Brain microvascular endothelial cell (primary cell): Measurements from ENCODE around the gene NFIX.

Experiments used
- DNase-seq: peaks from one replicate; pipeline ENCODE4 v3.0.0-alpha.2; 2020
- H3K27ac ChIP-seq: fragments of 250-450 bp; sonication (Bioruptor Pico); 2 replicates; pipeline ENCODE4 v1.5.1; 2020; ENCODE audit warnings: mild to moderate bottlenecking, moderate library complexity
- H3K27me3 ChIP-seq: fragments of 250-450 bp; sonication (Bioruptor Pico); replicated peaks from 2 replicates; pipeline ENCODE4 v1.5.1; 2020; ENCODE audit warnings: mild to moderate bottlenecking
- H3K36me3 ChIP-seq: fragments of 250-450 bp; sonication (Bioruptor Pico); replicated peaks from 2 replicates; pipeline ENCODE4 v1.5.1; 2020; ENCODE audit warnings: mild to moderate bottlenecking
- H3K4me3 ChIP-seq: 2 replicates; pipeline ENCODE4 v1.5.1; 2011; ENCODE audit warnings: low read depth, mild to moderate bottlenecking, control low read depth, low read length, moderate library complexity
- in situ Hi-C: cut with HindIII; loops from 2 replicates; pipeline ENCODE4 v1.10.0; 2017; ENCODE audit warnings: low sequenced_read_pairs, low pct_ligation_motif_present
- TF ChIP-seq, protein P1 (sequence below): IDR thresholded peaks from 2 replicates; pipeline ENCODE4 v1.5.1; 2011; ENCODE audit warnings: low read depth, mild to moderate bottlenecking, moderate library complexity, low read length, control low read depth, inconsistent platforms; ENCODE audit errors: missing control alignments

The NFIX gene

DNA sequence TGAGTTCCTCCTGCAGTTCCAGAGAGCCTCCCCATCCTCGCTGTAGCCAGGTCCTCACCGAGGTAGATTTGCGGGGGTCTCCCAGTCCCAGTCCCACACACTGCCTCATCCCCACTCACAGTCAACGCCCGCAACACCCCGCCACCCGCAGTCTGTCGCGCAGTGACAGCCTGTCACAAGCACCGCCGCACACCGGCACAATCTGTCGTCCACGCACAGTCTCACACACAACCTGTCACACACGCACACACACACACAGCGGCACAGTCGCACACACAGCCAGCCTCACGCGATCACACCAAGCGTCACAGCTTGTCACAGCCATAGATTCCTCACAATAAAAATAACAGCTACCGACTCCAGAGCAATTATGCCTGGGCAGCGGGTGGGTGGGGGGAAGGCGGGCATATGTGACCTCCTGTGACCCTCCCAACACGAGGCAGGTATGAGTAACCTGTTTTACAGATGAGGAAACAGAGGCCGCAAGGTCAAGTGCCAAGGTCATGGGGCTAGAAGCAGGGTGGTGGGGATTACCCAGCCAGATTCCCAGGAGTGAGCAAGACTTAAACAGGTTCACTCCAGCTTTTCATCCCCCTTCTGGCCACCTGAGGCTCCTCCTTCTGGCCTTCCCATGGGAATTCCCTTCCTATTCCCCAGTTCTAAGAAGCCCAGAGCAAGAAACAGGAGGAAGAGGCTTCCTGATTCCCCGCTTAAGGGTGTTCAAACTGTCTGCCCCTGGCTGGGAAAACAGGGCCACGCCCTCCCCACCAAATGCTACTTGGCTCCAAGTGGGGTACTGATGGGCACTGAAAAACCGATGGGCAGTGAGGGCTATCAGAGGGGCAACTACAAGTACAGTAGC lies 13.9 kb downstream of the NFIX start:
- Histone ChIP-seq H3K27me3 (peaks cover 22% of the 10 kb centered on the region), H3K36me3 (no peaks in the 10 kb centered on the region), H3K27ac (no peak overlapping the region), H3K4me3 (no peak overlapping the region)
- TF ChIP-seq, protein P1, sequence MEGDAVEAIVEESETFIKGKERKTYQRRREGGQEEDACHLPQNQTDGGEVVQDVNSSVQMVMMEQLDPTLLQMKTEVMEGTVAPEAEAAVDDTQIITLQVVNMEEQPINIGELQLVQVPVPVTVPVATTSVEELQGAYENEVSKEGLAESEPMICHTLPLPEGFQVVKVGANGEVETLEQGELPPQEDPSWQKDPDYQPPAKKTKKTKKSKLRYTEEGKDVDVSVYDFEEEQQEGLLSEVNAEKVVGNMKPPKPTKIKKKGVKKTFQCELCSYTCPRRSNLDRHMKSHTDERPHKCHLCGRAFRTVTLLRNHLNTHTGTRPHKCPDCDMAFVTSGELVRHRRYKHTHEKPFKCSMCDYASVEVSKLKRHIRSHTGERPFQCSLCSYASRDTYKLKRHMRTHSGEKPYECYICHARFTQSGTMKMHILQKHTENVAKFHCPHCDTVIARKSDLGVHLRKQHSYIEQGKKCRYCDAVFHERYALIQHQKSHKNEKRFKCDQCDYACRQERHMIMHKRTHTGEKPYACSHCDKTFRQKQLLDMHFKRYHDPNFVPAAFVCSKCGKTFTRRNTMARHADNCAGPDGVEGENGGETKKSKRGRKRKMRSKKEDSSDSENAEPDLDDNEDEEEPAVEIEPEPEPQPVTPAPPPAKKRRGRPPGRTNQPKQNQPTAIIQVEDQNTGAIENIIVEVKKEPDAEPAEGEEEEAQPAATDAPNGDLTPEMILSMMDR, result no peak
- no peak for DNase-seq
- in situ Hi-C loops, result no loop called here

- no peaks in the 10 kb centered on the region for H3K36me3 ChIP-seq
- in situ Hi-C loops, result no loop called here
- TF ChIP-seq, protein P1, result no peak
- H3K4me3 ChIP-seq, result no peak overlapping the region
- peaks cover 22% of the 10 kb centered on the region for H3K27me3 ChIP-seq
- no peak overlapping the region for H3K27ac ChIP-seq
- DNase-seq, result no peak
Measured at GRCh38 chr19:13010038-13010991, 15.0 kb downstream of the NFIX start.

DNA sequence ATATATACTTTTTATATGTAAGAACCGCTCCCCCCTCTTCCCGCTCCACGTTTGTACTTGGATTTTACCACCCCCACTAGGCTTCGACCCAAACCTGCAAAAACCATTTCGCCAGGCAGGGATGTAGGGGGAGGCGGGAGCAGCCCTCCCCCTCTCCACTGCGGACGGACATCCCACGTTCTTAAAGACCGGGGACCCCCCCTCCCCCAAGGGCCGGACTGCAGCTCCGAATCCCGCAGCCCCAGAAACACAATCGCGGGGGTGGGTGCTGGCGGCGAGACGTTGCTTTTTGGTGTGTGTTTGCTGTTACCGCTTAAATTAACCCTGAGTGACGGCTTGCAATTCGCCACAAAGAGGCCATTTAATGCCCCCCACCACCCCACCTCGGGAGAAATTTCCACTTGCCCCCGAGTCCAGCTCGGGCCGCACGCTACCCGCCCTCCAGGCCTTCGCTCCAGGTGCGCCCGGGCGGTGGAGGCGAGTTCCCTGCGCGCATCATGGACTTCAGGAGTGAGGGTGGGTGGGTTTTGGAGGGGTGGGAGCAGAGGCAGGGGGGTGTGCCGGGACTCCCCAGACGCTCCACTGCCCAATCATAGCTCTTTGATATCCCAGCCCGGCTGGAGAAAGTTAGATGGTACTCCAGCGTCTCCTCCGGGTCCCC lies 15.8 kb downstream of the NFIX start:
- peaks cover 22% of the 10 kb centered on the region for H3K27me3 ChIP-seq
- no peaks in the 10 kb centered on the region for H3K36me3 ChIP-seq
- in situ Hi-C loops, result no loop called here

GRCh38 chr19:13011653-13012389 lies 16.5 kb downstream of the NFIX start:
- H3K36me3 ChIP-seq, result no peaks in the 10 kb centered on the region
- H3K27ac ChIP-seq, result no peak overlapping the region
- peaks cover 22% of the 10 kb centered on the region for H3K27me3 ChIP-seq
- TF ChIP-seq, protein P1, result no peak
- no peak overlapping the region for H3K4me3 ChIP-seq
- in situ Hi-C loops, result no loop called here
- no peak for DNase-seq

More for the DNA sequence above, 15.8 kb downstream of the NFIX start:
- no peak overlapping the region for H3K27ac ChIP-seq
- TF ChIP-seq, protein P1, result no peak
- H3K4me3 ChIP-seq, result no peak overlapping the region
- DNase-seq, result no peak

GRCh38 chr19:13012390-13012689 lies 17.1 kb downstream of the NFIX start:
- TF ChIP-seq, protein P1, result no peak
- Histone ChIP-seq H3K36me3 (no peaks in the 10 kb centered on the region), H3K4me3 (peak overlapping the region; percentile 51), H3K27me3 (peaks cover 22% of the 10 kb centered on the region), H3K27ac (no peak overlapping the region)
- no peak for DNase-seq
- in situ Hi-C loops, result no loop called here
